Measurements from ENCODE around the gene NLGN1.

DNA sequence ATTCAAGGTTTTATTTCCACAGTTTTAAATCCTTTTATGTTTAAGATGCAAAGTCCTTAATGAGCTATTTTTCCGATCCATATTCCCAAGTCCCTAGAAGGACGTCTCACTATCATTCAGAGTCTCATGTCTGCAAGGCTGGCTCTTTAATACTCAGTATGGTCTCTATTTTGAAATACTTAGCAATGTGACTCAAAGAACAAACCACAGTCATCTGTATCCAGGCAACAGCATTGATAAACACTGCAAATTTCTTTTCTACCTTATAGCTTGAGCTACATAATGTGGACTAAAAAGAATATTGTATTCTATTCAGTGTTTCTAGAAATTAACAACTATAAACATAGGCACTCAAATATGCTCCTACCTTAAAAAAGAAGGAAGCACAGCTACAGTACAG, 873.3 kb downstream of the NLGN1 start:
- TF ChIP-seq CTCF (IDR thresholded peaks at IDR 0.05) (no peak), POLR2A (IDR thresholded peaks at IDR 0.05) (no peak)

All from heart left ventricle (tissue), 13 donors.